Esophagus muscularis mucosa (tissue), 4 donors: Measurements from ENCODE around the gene PARP14.

Source experiments
- EP300 ChIP-seq: sonication (generic); formaldehyde crosslinking; IDR thresholded peaks from one replicate; pipeline ENCODE4 v1.6.1; 2017; ENCODE audit warnings: antibody characterized with exemption
- POLR2A ChIP-seq: fragments of 450-650 bp; IDR thresholded peaks from one replicate; pipeline ENCODE4 v1.6.1; 2017; ENCODE audit warnings: antibody characterized with exemption, moderate library complexity, mild to moderate bottlenecking, low read depth
- POLR2AphosphoS5 ChIP-seq, 2 donors: sonication (generic); formaldehyde crosslinking; IDR thresholded peaks; one replicate each; pipeline ENCODE4 v1.6.1; 2017; ENCODE audit warnings: antibody characterized with exemption in 2 of 2
- TF ChIP-seq, protein P1 (sequence below), 3 experiments: fragments of 200-600 bp in 2 of 3; fragments of 450-650 bp in 1 of 3; sonication (generic) in 2 of 3; IDR thresholded peaks; one replicate each; pipeline ENCODE4 v1.5.1; 2017 to 2019; ENCODE audit warnings: antibody characterized with exemption in 3 of 3, mild to moderate bottlenecking in 2 of 3, moderate library complexity in 1 of 3

DNA sequence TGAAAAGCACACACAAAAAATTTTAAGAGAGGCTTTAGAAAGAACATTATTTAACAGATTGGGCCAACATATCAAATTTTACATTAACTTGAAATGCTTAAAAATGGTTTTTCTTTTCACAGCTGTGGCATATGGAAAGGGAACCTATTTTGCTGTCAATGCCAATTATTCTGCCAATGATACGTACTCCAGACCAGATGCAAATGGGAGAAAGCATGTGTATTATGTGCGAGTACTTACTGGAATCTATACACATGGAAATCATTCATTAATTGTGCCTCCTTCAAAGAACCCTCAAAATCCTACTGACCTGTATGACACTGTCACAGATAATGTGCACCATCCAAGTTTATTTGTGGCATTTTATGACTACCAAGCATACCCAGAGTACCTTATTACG, 47.5 kb downstream of the PARP14 start:
- TF ChIP-seq, protein P1, sequence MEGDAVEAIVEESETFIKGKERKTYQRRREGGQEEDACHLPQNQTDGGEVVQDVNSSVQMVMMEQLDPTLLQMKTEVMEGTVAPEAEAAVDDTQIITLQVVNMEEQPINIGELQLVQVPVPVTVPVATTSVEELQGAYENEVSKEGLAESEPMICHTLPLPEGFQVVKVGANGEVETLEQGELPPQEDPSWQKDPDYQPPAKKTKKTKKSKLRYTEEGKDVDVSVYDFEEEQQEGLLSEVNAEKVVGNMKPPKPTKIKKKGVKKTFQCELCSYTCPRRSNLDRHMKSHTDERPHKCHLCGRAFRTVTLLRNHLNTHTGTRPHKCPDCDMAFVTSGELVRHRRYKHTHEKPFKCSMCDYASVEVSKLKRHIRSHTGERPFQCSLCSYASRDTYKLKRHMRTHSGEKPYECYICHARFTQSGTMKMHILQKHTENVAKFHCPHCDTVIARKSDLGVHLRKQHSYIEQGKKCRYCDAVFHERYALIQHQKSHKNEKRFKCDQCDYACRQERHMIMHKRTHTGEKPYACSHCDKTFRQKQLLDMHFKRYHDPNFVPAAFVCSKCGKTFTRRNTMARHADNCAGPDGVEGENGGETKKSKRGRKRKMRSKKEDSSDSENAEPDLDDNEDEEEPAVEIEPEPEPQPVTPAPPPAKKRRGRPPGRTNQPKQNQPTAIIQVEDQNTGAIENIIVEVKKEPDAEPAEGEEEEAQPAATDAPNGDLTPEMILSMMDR (IDR thresholded peaks at IDR 0.05) = no peak
- TF ChIP-seq POLR2AphosphoS5 (IDR thresholded peaks at IDR 0.05) = no peak
- TF ChIP-seq POLR2A = no peak
- no peak for TF ChIP-seq EP300
